Measurements from ENCODE around the gene OR10J4. TPM values are rescaled to one million over a fixed set of nuclear protein-coding genes. Genes with fewer than 3 reads are reported as not detected.

Gene OR10J4
- total and polyA plus RNA-seq, 2 of the 4 experiments (the other 2 are of a cell fraction), result not detected

DNA sequence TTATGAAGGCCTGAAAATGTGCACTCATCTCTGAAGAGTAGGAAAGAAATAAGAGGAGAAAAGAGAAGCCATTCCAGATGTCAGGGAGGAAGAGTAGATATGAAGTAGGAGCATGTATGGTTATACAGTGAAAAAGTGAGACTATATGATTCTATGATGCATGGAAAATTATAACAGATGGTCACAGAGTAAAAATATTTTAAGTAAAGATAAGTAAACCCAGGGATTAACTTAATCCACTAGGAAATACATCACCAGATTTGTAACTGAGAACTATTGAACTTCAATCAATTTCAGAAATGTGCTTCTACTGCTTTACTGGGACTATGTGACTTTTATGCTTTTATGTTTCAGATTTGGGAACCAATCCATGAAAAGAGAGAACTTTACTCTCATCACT is 7.4 kb downstream of the OR10J4 start, which contains the start of gene OR10J1:
Gene OR10J1 (plus strand): TSS at position 301 of the 400 bp plus-strand sequence. CDS start 70 bp downstream, at position 371.
- Histone ChIP-seq H3K56ac (ENCODE audit: extremely low read depth, insufficient read depth, low read length) (no peak within 1 kb of the TSS), H3K27me3 (ENCODE audit: control insufficient read depth, insufficient read depth, low read length) (no peaks in the 10 kb centered on the region), H2BK15ac (ENCODE audit: low read depth, low read length) (no peak within 1 kb of the TSS), H3K4ac (ENCODE audit: low read depth, low read length) (no peak within 1 kb of the TSS), H3K23ac (ENCODE audit: low read depth, low read length) (no peak within 1 kb of the TSS), H3K4me3 (ENCODE audit: insufficient read depth, low read depth, low read length) (no peak within 1 kb of the TSS), H2AK5ac (ENCODE audit: low read depth, low read length) (no peak within 1 kb of the TSS), H3K79me1 (ENCODE audit: low read depth in 1 of 2, low read length in 2 of 2) (no peaks in the 10 kb centered on the region), H3K9me1 (ENCODE audit: insufficient read depth, low read length) (no peaks in the 10 kb centered on the region), H3K4me2 (ENCODE audit: low read depth, low read length) (no peak within 1 kb of the TSS), H4K8ac (ENCODE audit: low read depth in 2 of 2, low read length in 2 of 2) (no peak within 1 kb of the TSS), H3K27ac (ENCODE audit: insufficient read depth, low read length) (no peak within 1 kb of the TSS), H2BK5ac (ENCODE audit: low read depth, low read length, poor library complexity, severe bottlenecking) (no peak within 1 kb of the TSS), H4K5ac (ENCODE audit: low read depth, low read length) (no peak within 1 kb of the TSS), H3K14ac (replicated peaks; ENCODE audit: low read depth, low read length) (no peak within 1 kb of the TSS), H3K9ac (ENCODE audit: low read depth, low read length) (no peak within 1 kb of the TSS), H3K36me3 (ENCODE audit: control insufficient read depth, insufficient read depth, low read length) (no peaks in the 10 kb centered on the region), H2BK20ac (ENCODE audit: low read depth, low read length) (no peak within 1 kb of the TSS), H4K91ac (ENCODE audit: insufficient read depth, low read depth, low read length) (no peak within 1 kb of the TSS), H3K9me3 (ENCODE audit: control insufficient read depth, insufficient read depth, low read length) (peaks cover 2% of the 10 kb centered on the region; the same call in 1 of the 2 replicates), H2BK120ac (ENCODE audit: low read depth, low read length) (no peak within 1 kb of the TSS), H4K20me1 (ENCODE audit: insufficient read depth, low read length) (no peaks in the 10 kb centered on the region), H2AFZ (replicated peaks; ENCODE audit: low read length, poor library complexity) (no peak within 1 kb of the TSS), H3K4me1 (ENCODE audit: control insufficient read depth, insufficient read depth, low read length) (no peaks in the 10 kb centered on the region), H2AK9ac (replicated peaks; ENCODE audit: low read depth, low read length, poor library complexity) (no peak within 1 kb of the TSS), H3K18ac (ENCODE audit: low read depth, low read length) (no peak within 1 kb of the TSS)
- in situ Hi-C loops (cut with MboI; ENCODE audit: low sequenced_read_pairs), result no loop called here
- DNase-seq (no peak), ATAC-seq (ENCODE audit: low read depth) (no peak)
- dilution Hi-C loops (cut with HindIII; ENCODE audit: low sequenced_read_pairs, unreplicated experiment), result no loop called here
- intact Hi-C loops (cut with micrococcal nuclease), result no loop called here
- CTCF ChIA-PET, result no interaction called here
- no peak for TF ChIP-seq BHLHE40 (IDR thresholded peaks at IDR 0.05; ENCODE audit: low read depth, low read length)
- TF ChIP-seq SMC3 (IDR thresholded peaks at IDR 0.05; ENCODE audit: low read depth, low read length), result no peak
- TF ChIP-seq MAZ (IDR thresholded peaks at IDR 0.05; ENCODE audit: borderline replicate concordance, low read depth, low read length), result no peak
- no peak for TF ChIP-seq MXI1 (IDR thresholded peaks at IDR 0.05; ENCODE audit: borderline replicate concordance, low read depth, low read length)
- no peak for TF ChIP-seq RAD21 (IDR thresholded peaks at IDR 0.05; ENCODE audit: low read length)
- TF ChIP-seq CHD1 (IDR thresholded peaks at IDR 0.05; ENCODE audit: low read depth, low read length), result no peak
- no peak for TF ChIP-seq POLR2A (IDR thresholded peaks at IDR 0.05; ENCODE audit: low read depth, low read length)
- TF ChIP-seq NFE2L2 (IDR thresholded peaks at IDR 0.05; ENCODE audit: low read depth, low read length), result no peak
- TF ChIP-seq CEBPB (IDR thresholded peaks at IDR 0.05; ENCODE audit: low read depth, low read length), result no peak
- TF ChIP-seq RCOR1 (IDR thresholded peaks at IDR 0.05; ENCODE audit: insufficient replicate concordance, low read length), result no peak
- TF ChIP-seq MAFK (IDR thresholded peaks at IDR 0.05; ENCODE audit: low read depth, low read length), result no peak
- no peak for TF ChIP-seq FOS (IDR thresholded peaks at IDR 0.05; ENCODE audit: low read depth, low read length)
- TF ChIP-seq, protein P1, sequence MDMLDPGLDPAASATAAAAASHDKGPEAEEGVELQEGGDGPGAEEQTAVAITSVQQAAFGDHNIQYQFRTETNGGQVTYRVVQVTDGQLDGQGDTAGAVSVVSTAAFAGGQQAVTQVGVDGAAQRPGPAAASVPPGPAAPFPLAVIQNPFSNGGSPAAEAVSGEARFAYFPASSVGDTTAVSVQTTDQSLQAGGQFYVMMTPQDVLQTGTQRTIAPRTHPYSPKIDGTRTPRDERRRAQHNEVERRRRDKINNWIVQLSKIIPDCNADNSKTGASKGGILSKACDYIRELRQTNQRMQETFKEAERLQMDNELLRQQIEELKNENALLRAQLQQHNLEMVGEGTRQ (IDR thresholded peaks at IDR 0.05; ENCODE audit: low read depth, low read length), result no peak
- TF ChIP-seq, protein P2, sequence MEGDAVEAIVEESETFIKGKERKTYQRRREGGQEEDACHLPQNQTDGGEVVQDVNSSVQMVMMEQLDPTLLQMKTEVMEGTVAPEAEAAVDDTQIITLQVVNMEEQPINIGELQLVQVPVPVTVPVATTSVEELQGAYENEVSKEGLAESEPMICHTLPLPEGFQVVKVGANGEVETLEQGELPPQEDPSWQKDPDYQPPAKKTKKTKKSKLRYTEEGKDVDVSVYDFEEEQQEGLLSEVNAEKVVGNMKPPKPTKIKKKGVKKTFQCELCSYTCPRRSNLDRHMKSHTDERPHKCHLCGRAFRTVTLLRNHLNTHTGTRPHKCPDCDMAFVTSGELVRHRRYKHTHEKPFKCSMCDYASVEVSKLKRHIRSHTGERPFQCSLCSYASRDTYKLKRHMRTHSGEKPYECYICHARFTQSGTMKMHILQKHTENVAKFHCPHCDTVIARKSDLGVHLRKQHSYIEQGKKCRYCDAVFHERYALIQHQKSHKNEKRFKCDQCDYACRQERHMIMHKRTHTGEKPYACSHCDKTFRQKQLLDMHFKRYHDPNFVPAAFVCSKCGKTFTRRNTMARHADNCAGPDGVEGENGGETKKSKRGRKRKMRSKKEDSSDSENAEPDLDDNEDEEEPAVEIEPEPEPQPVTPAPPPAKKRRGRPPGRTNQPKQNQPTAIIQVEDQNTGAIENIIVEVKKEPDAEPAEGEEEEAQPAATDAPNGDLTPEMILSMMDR (conservative IDR thresholded peaks at IDR 0.05; ENCODE audit: low read depth, low read length), result no peak
- TF ChIP-seq RFX5 (IDR thresholded peaks at IDR 0.05; ENCODE audit: low read depth, low read length), result no peak
- TF ChIP-seq, protein P3, sequence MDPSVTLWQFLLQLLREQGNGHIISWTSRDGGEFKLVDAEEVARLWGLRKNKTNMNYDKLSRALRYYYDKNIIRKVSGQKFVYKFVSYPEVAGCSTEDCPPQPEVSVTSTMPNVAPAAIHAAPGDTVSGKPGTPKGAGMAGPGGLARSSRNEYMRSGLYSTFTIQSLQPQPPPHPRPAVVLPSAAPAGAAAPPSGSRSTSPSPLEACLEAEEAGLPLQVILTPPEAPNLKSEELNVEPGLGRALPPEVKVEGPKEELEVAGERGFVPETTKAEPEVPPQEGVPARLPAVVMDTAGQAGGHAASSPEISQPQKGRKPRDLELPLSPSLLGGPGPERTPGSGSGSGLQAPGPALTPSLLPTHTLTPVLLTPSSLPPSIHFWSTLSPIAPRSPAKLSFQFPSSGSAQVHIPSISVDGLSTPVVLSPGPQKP (IDR thresholded peaks at IDR 0.05; ENCODE audit: borderline replicate concordance, low read depth, low read length), result no peak
- BruUV-seq (replicated peaks), result no TSS peak
- POLR2A ChIA-PET (ENCODE audit: unreplicated experiment), result no interaction called here
